Transverse colon (tissue), 4 donors: Measurements from ENCODE around the gene LRRC32. TPM values are rescaled to one million over a fixed set of nuclear protein-coding genes. Genes with fewer than 3 reads are reported as not detected.

Experiments
- DNase-seq: peaks from one replicate; pipeline ENCODE4 v3.0.0-alpha.2; 2019
- H3K27ac ChIP-seq, 4 donors: fragments of 200-600 bp; sonication (generic); 2 replicates each; pipeline ENCODE4 v1.5.1; 2016 to 2018; ENCODE audit warnings: inconsistent platforms in 4 of 4
- H3K27me3 ChIP-seq: fragments of 200-600 bp; sonication (generic); 2 replicates; pipeline ENCODE4 v1.5.1; 2017; ENCODE audit warnings: inconsistent platforms
- H3K36me3 ChIP-seq, 4 donors: fragments of 200-600 bp; sonication (generic); 2 replicates each; pipeline ENCODE4 v1.5.1; 2017 to 2019; ENCODE audit warnings: inconsistent platforms in 4 of 4
- H3K4me1 ChIP-seq, 4 donors: fragments of 200-600 bp; sonication (generic); 2 replicates each; pipeline ENCODE4 v1.5.1; 2017 to 2020; ENCODE audit warnings: inconsistent platforms in 4 of 4
- H3K4me3 ChIP-seq, 4 donors: fragments of 200-600 bp; sonication (generic); 1 replicate in 1 of 4; 2 replicates in 3 of 4; pipeline versions ENCODE4 v1.5.1 to v1.6.1; 2017 to 2019; ENCODE audit warnings: inconsistent platforms in 4 of 4
- H3K9me3 ChIP-seq, 2 donors: fragments of 200-600 bp; sonication (generic); 2 replicates each; pipeline ENCODE4 v1.5.1; 2017 to 2019; ENCODE audit warnings: inconsistent platforms in 2 of 2
- CTCF ChIP-seq, 5 experiments: fragments of 200-600 bp in 3 of 5; fragments of 450-650 bp in 2 of 5; sonication (generic) in 3 of 5; IDR thresholded peaks; 1 replicate in 2 of 5; 2 replicates in 3 of 5; pipeline ENCODE4 v1.5.1; 2016 to 2017; ENCODE audit warnings: antibody characterized with exemption in 5 of 5, inconsistent platforms in 3 of 5, mild to moderate bottlenecking in 2 of 5, moderate library complexity in 1 of 5
- EP300 ChIP-seq: sonication (generic); formaldehyde crosslinking; IDR thresholded peaks from one replicate; pipeline ENCODE4 v1.6.1; 2017; ENCODE audit warnings: antibody characterized with exemption, low read depth
- POLR2A ChIP-seq: fragments of 450-650 bp; IDR thresholded peaks from one replicate; pipeline ENCODE4 v1.6.1; 2016; ENCODE audit warnings: antibody characterized with exemption, mild to moderate bottlenecking, moderate library complexity
- POLR2AphosphoS5 ChIP-seq, 3 donors: sonication (generic); formaldehyde crosslinking; IDR thresholded peaks; one replicate each; pipeline ENCODE4 v1.6.1; 2016; ENCODE audit warnings: antibody characterized with exemption in 3 of 3
- WGBS, 2 donors: methylation state at CpG; one replicate each; pipeline ENCODE4 v1.1.5; 2018; ENCODE audit warnings: low coverage in 1 of 2; 5-methylcytosine and 5-hydroxymethylcytosine counted together
- in situ Hi-C, 4 donors: fragments of 200-750 bp; cut with MboI; loops; one replicate each; pipeline versions ENCODE4 v1.15.0 to v1.15.1; 2017; ENCODE audit warnings: low sequenced_read_pairs in 3 of 4, low pct_ligation_motif_present in 1 of 4, low pct_unique_long_range_greater_than_20kb in 1 of 4
- intact Hi-C: fragments of 100-400 bp; cut with DNase I; formaldehyde crosslinking; loops from one replicate; pipeline ENCODE4 v1.15.1; 2023; ENCODE audit warnings: low total_unique reads
- total RNA-seq, 4 donors: library from RNA; depleted of rRNA; stranded (reverse); fragments of >200 nt; gene quantifications; one replicate each; pipeline ENCODE4 v1.1.0, GENCODE V29; 2016

Gene LRRC32
- total RNA-seq, 4 donors from 2014 or later: 5.1 to 11.5 (median 9.1) TPM

GRCh38 chr11:76625472-76626186, 44.9 kb downstream of the LRRC32 start:
- no peak for TF ChIP-seq CTCF (IDR thresholded peaks at IDR 0.05)
- TF ChIP-seq POLR2A: no peak
- 94% methylated on average over 1 of the region's 1 CpG; no CpG with 5 or more reads in 1 of the 2 donors for WGBS, 2 donors
- in situ Hi-C loops: no loop called here

DNA sequence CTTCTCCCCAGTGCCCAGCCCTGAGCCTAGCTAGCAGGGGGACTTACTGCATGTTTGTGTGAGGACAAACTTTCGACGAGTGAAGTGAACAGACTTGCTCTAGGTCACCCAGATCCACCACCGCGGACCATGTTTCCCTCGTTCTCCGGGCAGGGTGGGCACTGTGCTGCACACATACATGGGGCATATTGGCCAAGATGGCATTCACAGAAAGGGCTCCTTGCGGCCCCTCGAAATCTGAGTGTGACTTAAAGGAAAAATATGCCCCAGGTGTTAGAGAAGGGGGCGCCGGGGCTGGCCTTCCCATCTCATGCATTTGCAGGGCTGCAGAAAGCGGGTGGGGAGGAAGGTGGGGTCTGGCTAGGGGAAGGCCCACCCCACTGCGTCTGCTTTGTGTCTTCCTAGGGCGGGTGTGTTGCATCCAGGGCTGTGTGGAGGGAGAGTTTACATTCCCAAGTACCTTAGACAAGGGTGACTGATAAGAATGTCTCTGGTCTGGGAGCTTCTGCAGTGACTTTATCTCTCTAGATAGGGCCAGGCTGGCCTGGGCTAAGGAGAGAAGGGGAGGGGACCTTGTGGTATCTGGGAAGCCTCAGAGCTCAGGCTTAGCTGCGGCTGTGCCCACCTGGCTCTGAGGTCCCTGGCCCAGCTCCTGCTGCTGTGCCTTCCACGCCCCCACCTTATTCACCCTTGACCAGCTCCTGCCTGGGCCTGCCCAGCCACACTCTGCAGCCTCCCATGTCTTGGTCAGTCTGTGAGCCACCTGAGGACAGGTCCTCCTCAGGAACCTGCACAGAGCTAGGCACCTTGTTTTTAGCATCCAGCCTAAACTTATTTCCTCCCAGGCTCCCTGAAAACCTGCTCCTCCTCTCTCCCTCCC, 45.8 kb downstream of the LRRC32 start:
- in situ Hi-C loops (no loop called here), intact Hi-C loops (no loop called here)
- no peaks in the 10 kb centered on the region for H3K27me3 ChIP-seq
- DNase-seq: no peak
- peaks cover 0 to 21% (median 2%) of the 10 kb centered on the region in 4 donors for H3K4me1 ChIP-seq
- 91 to 100% methylated on average over 2 to 15 of the region's 15 CpGs for WGBS, 2 donors
- H3K9me3 ChIP-seq: no peaks in the 10 kb centered on the region
- H3K27ac ChIP-seq: no peak overlapping the region
- no peaks in the 10 kb centered on the region for H3K36me3 ChIP-seq
- TF ChIP-seq CTCF (IDR thresholded peaks at IDR 0.05): no peak
- H3K4me3 ChIP-seq: no peak overlapping the region

More at GRCh38 chr11:76625472-76626186, 44.9 kb downstream of the LRRC32 start:
- no peak overlapping the region for H3K4me3 ChIP-seq
- no peak for DNase-seq
- intact Hi-C loops: no loop called here
- no peaks in the 10 kb centered on the region for H3K9me3 ChIP-seq
- no peaks in the 10 kb centered on the region for H3K36me3 ChIP-seq
- H3K27me3 ChIP-seq: no peaks in the 10 kb centered on the region
- peaks cover 0 to 30% (median 11%) of the 10 kb centered on the region in 4 donors for H3K4me1 ChIP-seq
- no peak overlapping the region for H3K27ac ChIP-seq

DNA sequence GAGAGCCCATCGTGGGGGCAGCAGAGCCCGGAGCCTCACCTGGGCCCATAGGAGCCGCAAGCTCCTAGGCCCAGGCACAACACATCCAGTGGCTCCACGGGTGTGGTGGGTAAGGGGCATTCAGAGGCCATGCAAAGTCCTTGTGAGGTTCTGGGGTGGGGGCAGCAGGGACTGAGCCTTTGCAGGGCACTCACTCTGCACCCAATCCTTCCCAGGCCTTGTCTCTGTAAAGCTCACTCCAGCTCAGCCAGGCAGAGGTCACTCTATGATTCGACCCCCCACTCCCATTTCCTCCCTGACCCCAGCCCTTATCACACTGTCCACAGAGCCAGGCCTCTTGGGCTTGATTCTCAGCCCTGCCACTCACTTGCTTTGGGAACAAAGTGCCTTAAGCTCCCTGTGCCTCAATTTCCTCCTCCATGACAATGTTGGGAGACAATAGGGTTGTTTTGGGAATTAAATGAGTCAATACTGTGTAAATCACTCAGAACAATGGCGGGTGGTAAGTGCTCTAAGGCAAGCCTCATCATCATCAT, 46.6 kb downstream of the LRRC32 start:
- Histone ChIP-seq H3K27ac (no peak overlapping the region), H3K27me3 (no peaks in the 10 kb centered on the region), H3K4me3 (no peak overlapping the region), H3K4me1 (peaks cover 0 to 13% (median 0%) of the 10 kb centered on the region in 4 donors), H3K9me3 (no peaks in the 10 kb centered on the region), H3K36me3 (no peaks in the 10 kb centered on the region)
- intact Hi-C loops (no loop called here), in situ Hi-C loops (no loop called here)
- TF ChIP-seq POLR2A (no peak), CTCF (IDR thresholded peaks at IDR 0.05) (no peak), POLR2AphosphoS5 (IDR thresholded peaks at IDR 0.05) (no peak), EP300 (no peak)
- DNase-seq: no peak
- 85% methylated on average over 6 of the region's 6 CpGs; no CpG with 5 or more reads in 1 of the 2 donors for WGBS, 2 donors

DNA sequence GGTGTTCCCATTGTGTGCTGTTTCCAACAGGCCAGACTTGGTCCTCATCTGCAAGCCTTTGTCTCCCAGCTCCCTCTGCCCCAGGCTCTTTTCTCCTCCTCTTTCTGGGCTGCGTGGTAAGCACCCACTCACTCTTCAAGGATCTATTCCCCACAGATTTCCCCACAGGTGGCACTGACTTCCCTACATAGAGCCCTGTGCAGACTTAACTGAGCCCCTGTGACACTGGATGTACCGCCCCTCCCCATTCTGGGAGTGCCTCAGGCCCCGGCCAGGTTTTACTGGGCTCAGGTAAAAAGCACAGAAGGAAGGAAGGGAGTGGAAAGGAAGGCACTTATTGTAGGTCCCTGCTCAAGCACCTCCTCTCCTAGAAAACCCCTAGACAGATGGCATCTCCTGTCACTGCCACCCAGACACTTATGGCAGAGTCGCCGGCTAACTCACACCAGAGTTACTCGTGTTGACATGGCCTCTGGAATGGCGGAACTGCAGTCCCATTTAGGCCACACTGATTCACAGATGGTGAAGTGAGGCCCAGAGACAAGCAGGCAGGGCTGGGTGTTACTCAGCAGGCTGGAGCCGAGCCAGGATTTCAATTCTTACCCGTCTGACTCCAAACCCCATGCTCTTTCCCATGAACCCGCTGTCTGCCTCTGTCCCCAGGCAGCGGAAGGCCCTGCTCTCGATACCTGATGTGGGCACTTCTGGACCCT, 47.2 kb downstream of the LRRC32 start:
- DNase-seq: no peak
- WGBS, 2 donors: 82 to 100% methylated on average over 2 to 12 of the region's 12 CpGs
- H3K36me3 ChIP-seq: no peaks in the 10 kb centered on the region
- intact Hi-C loops: no loop called here
- H3K27ac ChIP-seq: no peak overlapping the region
- TF ChIP-seq POLR2A: no peak
- TF ChIP-seq POLR2AphosphoS5 (IDR thresholded peaks at IDR 0.05): no peak
- TF ChIP-seq EP300: no peak
- no peak for TF ChIP-seq CTCF (IDR thresholded peaks at IDR 0.05)
- no peaks in the 10 kb centered on the region for H3K9me3 ChIP-seq
- H3K4me1 ChIP-seq: peaks cover 0 to 13% (median 0%) of the 10 kb centered on the region in 4 donors
- no peak overlapping the region for H3K4me3 ChIP-seq
- H3K27me3 ChIP-seq: no peaks in the 10 kb centered on the region
- in situ Hi-C loops: no loop called here
